Transverse colon (tissue), 3 donors: ENCODE data around the gene ANKS1B.

ENCODE experiments used
- CTCF ChIP-seq, 5 experiments: fragments of 200-600 bp in 3 of 5; fragments of 450-650 bp in 2 of 5; sonication (generic) in 3 of 5; IDR thresholded peaks; 1 replicate in 2 of 5; 2 replicates in 3 of 5; pipeline ENCODE4 v1.5.1; 2016 to 2017; ENCODE audit warnings: antibody characterized with exemption in 5 of 5, inconsistent platforms in 3 of 5, mild to moderate bottlenecking in 2 of 5, moderate library complexity in 1 of 5
- EP300 ChIP-seq: sonication (generic); formaldehyde crosslinking; IDR thresholded peaks from one replicate; pipeline ENCODE4 v1.6.1; 2017; ENCODE audit warnings: antibody characterized with exemption, low read depth
- POLR2A ChIP-seq: fragments of 450-650 bp; IDR thresholded peaks from one replicate; pipeline ENCODE4 v1.6.1; 2016; ENCODE audit warnings: antibody characterized with exemption, mild to moderate bottlenecking, moderate library complexity

- no peak for TF ChIP-seq CTCF (IDR thresholded peaks at IDR 0.05)
- TF ChIP-seq POLR2A, result no peak
- TF ChIP-seq EP300, result no peak
These were observed 921.6 kb downstream of the ANKS1B start for GRCh38 chr12:99063182-99063581.
